ENCODE measurements around the gene SYT6.
"Not testable (repeated sequence)": the region's sequence is repeated elsewhere in the genome, so short reads cannot be mapped to it uniquely, and the experiment has no call there.

SYT6 gene

GRCh38 chr1:114090738-114091505, 62.7 kb downstream of the SYT6 start:
- no peak for FAIRE-seq

- FAIRE-seq: no peak
Observed at GRCh38 chr1:114089502-114090138, 64.0 kb downstream of the SYT6 start.

DNA sequence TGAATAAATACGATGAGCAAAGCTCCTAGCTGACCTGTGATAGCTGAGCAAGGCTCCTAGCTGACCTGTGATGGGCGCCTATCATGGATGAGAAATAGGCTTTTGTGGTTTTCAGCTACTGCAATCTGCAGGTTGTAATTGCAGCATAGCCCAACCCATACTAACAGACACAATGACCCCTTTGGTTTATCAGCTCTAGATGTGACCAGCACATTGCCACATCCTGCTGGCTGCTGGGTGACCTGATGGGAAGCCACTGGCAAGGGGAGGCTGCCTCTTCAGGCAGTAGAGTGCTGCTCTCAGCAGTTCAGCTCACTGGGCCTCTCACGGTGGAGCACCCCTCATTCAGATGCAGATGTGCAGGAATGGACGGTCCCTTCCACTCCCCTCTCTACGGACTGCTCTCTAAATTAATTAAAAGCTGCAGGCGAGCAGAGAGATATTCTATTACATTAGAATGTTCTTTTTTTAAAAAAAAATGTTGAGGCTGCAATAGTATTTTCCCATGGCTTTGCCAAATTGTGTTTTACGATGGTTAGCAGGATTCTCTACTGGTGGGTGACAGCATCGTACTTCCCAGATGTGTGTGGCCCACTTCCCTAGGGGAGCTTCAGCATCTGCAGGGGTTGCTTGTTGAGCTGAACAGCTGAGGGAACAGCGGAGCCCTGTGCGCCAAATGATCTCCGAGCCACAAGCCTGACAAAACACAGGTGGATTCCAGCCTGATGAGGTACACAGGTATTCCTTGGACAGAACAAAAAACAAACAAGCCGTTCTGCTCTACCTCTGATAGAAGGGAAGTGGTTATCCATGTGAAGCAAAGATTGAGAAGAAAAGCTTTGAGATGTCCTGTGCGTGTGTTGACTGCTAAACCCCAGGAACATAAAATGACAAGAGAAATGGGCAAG, 65.0 kb downstream of the SYT6 start:
- no peak for FAIRE-seq

GRCh38 chr1:114087495-114087894, 66.2 kb downstream of the SYT6 start:
- no peak for FAIRE-seq

DNA sequence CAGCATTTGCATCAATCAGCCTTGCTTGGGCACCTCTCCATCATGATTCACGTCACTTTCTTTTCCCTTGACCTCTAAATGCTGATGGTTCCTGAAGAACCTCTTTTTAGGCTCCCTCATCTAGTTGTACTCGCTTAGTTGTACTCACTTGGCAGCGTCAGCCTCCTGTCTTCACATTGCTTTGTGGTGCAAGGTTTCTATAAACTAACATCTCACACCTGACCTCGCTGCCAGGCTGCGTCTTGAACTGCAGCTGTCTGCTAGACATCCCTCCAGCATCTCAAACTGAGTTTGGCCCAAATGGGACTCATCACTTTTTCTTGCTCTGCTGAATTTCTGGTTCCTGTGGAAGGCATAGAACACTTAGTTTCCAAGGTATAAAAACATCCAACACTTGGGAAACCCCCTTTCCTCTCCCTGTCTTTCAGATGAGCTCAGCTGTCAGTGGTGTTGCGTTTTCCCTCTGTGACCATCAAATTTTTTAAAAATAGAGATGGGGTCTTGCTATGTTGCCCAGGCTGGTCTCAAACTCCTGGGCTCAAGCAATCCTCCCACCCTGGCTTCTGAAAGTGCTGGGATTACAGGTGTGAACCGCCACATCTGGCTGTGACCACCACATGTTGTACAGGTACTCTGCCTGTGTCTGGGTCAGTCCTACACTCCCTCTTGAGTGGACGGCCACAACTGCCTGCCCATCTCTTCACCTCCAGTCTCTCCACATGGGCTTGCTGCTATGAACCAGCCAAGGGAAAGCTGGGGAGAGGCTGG, 66.9 kb downstream of the SYT6 start:
- no peak for FAIRE-seq

DNA sequence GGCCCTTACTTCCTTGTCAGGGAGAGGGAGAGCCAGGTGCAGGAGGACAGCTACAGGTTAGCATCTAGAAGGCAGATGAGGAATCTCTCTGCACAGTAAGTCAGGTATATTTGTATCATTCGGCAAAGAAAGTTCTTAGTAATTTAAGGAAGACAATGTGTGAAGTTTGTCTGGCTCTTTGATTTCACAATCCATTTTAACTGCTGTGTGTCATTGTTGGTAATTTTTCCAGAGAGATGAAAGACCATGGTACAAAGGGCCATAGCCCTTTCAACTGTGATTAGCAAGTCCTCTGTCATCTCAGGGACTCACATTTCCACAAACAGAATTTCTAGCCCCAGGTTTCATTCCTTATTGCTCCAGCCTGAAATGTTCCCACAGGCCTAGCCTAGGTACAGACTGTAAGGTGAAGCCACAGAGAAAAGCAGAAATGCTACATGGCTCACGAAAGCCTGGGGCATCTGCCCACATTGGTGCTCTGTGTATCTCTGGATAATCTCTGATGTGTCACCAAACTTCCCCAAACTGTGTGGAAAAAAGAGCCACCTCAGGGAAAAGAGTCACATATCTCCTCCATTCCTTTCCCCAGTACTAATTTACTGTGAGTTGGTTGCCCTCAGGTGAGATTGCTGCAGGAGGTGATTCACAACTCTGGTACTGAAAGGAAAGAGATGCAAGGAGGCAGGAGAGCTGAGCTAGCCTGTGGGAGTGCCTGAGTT, 70.6 kb downstream of the SYT6 start:
- FAIRE-seq: no peak

GRCh38 chr1:114082304-114082630, 71.4 kb downstream of the SYT6 start:
- no peak for FAIRE-seq

GRCh38 chr1:114081437-114082303, 72.0 kb downstream of the SYT6 start:
- FAIRE-seq: no peak

DNA sequence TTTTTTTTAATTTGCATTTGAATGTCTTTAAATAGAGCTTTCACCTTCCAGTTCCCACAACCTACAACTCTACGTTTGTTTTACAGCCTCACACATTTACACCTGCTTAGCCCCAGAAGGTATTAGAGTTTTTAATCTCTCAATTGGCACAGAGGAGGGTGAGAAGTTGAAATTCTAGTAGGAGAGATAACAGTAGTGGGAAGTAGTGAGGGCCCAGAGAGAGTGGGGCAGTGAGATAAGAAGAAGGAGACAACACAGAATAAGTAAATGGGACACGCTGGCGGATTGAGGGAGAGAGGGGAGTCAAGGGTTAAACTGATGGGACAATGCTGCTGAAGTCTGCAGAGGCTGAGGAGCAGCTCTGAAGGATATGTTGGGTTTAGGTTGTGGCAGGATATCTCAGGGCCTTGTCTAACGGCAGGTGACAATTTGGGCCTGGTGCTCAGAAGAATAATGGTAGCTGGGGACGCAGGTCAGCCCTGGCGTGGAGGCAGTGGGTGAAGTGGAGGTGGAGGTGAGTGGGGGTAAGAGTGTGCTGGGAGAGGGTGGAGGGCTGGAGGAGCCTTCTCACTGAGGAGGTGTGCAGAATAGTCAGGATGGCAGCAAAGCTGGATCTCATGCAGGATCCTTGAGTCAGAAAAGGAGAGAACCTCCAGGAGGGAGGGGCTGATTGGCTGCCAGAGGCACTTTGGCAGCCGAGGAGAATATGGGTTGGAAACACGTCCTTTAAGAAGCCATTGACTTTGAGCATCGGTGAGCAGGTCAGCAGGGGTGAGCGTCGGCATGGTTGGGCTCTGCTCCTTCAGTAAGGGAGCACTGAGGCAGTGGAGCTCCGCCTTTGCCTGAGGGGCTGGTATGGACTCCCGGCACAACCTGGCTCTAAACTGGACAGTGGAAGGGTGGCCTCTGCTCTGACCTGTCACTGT, 72.9 kb downstream of the SYT6 start:
- FAIRE-seq: no peak

DNA sequence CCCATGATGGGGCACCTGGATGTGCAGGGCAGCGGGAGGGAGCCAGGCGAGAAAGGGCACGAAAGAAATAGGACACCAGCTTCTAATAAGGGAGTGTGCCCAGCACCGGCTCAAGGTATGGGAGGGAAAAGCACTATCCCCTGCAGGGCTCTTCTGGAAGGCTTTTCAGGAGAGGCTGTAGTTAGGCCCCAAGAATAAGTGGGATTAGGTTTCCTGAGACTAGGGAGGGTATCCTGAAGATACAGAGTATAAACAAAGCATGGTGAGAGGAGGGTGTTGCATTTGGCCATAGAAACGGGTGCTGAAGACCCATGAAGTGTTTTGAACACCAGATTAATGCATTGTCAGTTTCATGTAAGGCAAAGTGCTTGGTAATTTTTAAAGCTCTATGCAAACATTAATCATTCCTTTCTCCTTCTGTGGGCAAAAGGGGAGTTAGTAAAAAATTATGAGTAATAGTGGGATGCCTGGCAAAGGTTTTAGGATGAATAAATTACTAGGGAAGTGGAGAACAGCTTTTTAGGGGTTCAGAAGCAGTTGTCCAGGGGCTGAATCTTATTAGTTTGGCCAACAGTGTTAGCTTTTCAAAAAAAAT, 74.0 kb downstream of the SYT6 start:
- no peak for FAIRE-seq

DNA sequence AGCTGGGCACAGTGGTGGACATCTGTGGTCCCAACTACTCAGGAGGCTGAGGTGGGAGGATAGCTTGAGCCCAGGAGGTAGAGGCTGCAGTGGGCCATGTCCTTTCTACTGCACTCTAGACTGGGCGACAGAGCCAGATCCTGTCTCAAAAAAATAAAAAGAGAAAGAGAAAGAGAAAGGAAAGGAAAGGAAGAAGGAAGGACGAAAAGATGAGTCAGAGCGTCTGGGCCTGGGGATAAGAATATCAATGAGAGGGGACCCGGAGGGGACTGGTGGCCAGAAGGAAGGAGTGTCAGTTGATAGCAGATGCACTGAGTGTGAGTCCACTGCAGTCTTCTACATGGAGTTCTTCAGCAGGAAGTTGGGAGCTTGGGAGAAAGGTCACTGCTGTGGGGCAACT, 75.6 kb downstream of the SYT6 start:
- FAIRE-seq: no peak

DNA sequence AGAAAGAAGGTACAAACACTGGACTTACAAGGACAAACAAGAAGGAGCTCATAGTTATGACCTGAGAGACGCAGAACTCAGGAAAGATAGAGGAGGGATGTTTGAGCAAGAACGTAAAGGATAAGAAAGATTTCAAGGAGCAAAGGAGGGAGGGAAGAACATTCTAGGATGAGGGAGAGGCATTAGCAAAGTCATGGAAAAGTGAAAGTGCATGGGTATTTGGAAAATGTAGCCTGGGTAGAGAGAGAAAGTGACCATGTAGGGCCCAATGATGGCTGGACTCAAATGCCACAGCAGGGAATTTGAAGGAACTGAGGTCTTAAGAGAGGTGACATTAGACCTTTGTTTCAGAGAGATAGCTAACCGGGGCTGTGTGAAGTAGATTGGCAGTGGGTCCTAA, 76.5 kb downstream of the SYT6 start:
- no peak for FAIRE-seq

GRCh38 chr1:114076308-114076707, 77.4 kb downstream of the SYT6 start:
- FAIRE-seq: no peak

DNA sequence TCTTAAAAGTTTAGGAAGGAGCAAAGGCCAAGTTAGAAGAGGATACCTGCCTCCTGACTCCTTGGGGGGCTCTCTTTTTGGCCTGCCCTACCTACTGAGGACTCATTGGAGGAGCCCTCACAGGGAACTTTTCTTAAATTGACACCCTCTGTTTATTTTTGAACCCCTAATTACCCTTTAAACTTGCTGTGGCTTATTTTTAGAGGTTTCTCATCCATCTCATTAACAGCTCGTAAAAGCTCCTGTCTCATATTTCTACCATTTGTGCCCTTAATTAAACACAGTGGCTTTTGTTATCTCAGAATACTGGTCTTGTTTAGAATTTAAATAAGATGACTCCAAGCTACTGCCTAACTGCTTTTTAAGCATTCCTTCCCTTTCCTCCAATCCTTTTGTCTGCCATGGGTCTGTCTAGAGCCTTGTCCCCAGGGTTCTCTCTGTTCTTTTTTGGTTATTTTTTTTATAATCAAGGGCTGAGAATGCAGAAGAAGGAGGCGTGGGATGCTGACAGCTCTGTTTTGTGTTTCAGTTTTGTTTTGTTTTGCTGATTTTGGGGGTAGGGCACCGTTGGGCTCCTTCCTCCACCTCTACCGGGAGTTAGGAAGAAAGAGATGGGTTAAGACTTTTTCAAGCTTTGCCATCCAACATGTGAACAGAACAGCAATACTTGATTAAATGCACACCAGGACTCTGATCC, 78.0 kb downstream of the SYT6 start:
- no peak for FAIRE-seq

GRCh38 chr1:114075105-114075504, 78.6 kb downstream of the SYT6 start:
- no peak for FAIRE-seq

- FAIRE-seq: no peak
Observed at GRCh38 chr1:114072246-114072645, 81.4 kb downstream of the SYT6 start.

DNA sequence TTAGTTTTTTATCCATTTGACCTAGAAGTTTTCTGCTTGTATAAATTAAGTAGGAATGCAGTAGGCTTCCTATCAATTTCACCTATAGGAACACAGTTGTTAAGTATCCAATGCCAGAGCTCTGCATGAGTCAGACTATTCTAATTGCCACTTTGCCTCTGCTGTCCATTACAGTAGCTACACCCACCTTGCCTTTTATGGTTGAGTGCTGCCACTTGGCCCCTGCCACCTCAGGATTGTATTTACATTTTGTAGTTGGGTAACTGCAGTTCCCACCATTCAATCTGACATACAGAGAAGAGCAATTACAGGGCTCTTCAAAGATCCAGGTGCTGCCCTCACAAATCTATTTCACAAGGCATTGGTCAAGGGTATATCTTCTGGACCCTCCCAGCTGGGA, 83.9 kb downstream of the SYT6 start:
- not testable (repeated sequence) for FAIRE-seq

DNA sequence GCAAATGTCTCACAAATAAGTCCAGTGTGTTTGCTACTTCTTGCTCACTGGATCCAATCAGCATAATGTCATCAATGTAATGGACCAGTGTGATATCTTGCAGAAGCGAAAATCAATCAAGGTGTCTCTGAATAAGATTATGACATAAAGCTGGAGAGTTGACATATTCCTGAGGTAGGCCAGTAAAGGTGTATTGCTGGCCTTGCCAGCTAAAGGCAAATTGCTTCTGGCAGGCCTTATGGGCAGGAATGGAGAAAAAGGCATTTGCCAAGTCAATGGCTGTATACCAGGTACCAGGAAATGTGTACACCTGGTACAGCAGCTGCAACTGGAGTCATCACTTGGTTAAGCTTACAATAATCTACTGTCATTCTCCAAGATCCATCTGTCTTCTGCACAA, 85.0 kb downstream of the SYT6 start:
- not testable (repeated sequence) for FAIRE-seq

GRCh38 chr1:114065671-114066070, 88.0 kb downstream of the SYT6 start:
- FAIRE-seq: not testable (repeated sequence)

Measured in endometrium (tissue), 2 donors.